Astrocyte (in vitro differentiated cells and primary cell): ENCODE measurements around the gene KRCC1. TPM values are rescaled to one million over a fixed set of nuclear protein-coding genes. Genes with fewer than 3 reads are reported as not detected.

Experiments used
- DNase-seq: peaks from one replicate; pipeline ENCODE4 v3.0.0-alpha.2; 2010; ENCODE audit warnings: low read depth
- FAIRE-seq: peaks from 2 replicates; lab custom pipeline; 2011; peaks lifted over from hg19 to GRCh38; lab: Jason Lieb, UNC
- H2AFZ ChIP-seq: 2 replicates; pipeline ENCODE4 v1.6.0; 2012; ENCODE audit warnings: low read depth, low read length, inconsistent platforms
- H3K27ac ChIP-seq: 2 replicates; pipeline ENCODE4 v1.5.1; 2011; ENCODE audit warnings: low read depth, low read length, inconsistent platforms
- H3K27me3 ChIP-seq: 2 replicates; pipeline ENCODE4 v1.6.0; 2011; ENCODE audit warnings: low read length, inconsistent platforms; ENCODE audit not compliant: insufficient read depth
- H3K36me3 ChIP-seq: 2 replicates; pipeline ENCODE4 v1.5.1; 2011; ENCODE audit warnings: low read length, inconsistent platforms; ENCODE audit not compliant: insufficient read depth
- H3K4me1 ChIP-seq: 2 replicates; pipeline ENCODE4 v1.5.1; 2011; ENCODE audit warnings: low read length, inconsistent platforms; ENCODE audit not compliant: insufficient read depth
- H3K4me2 ChIP-seq: 2 replicates; pipeline ENCODE4 v1.6.0; 2012; ENCODE audit warnings: low read length, inconsistent platforms
- H3K4me3 ChIP-seq: 2 replicates; pipeline ENCODE4 v1.5.1; 2011; ENCODE audit warnings: low read depth, mild to moderate bottlenecking, low read length, inconsistent platforms; ENCODE audit not compliant: insufficient read depth
- H3K79me2 ChIP-seq: 2 replicates; pipeline ENCODE4 v1.6.0; 2012; ENCODE audit warnings: mild to moderate bottlenecking, low read length, inconsistent platforms; ENCODE audit not compliant: insufficient read depth
- H3K9ac ChIP-seq: 2 replicates; pipeline ENCODE4 v1.6.0; 2012; ENCODE audit warnings: mild to moderate bottlenecking, low read length, inconsistent platforms
- H3K9me3 ChIP-seq: 2 replicates; pipeline ENCODE4 v1.5.1; 2012; ENCODE audit warnings: low read depth, mild to moderate bottlenecking, low read length, inconsistent platforms; ENCODE audit not compliant: insufficient read depth
- H4K20me1 ChIP-seq: 2 replicates; pipeline ENCODE4 v1.6.0; 2012; ENCODE audit warnings: low read length, inconsistent platforms; ENCODE audit not compliant: insufficient read depth
- H3K27ac Mint-ChIP-seq: one replicate; pipeline ENCODE4 v1.8.0; 2021; ENCODE audit warnings: mild to moderate bottlenecking, mixed read lengths; ENCODE audit not compliant: unreplicated experiment
- H3K27me3 Mint-ChIP-seq: one replicate; pipeline ENCODE4 v1.8.0; 2021; ENCODE audit warnings: low read depth, mixed read lengths; ENCODE audit not compliant: unreplicated experiment
- H3K36me3 Mint-ChIP-seq: one replicate; pipeline ENCODE4 v1.8.0; 2021; ENCODE audit warnings: low read depth, mixed read lengths; ENCODE audit not compliant: unreplicated experiment
- H3K4me1 Mint-ChIP-seq: one replicate; pipeline ENCODE4 v1.8.0; 2021; ENCODE audit warnings: low read depth, mixed read lengths; ENCODE audit not compliant: unreplicated experiment
- H3K4me3 Mint-ChIP-seq: one replicate; pipeline ENCODE4 v1.8.0; 2021; ENCODE audit warnings: mild to moderate bottlenecking, moderate library complexity, mixed read lengths; ENCODE audit not compliant: unreplicated experiment
- H3K9me3 Mint-ChIP-seq: one replicate; pipeline ENCODE4 v1.8.0; 2021; ENCODE audit warnings: mild to moderate bottlenecking, mixed read lengths; ENCODE audit not compliant: unreplicated experiment
- CTCF ChIP-seq: IDR thresholded peaks from 2 replicates; pipeline ENCODE4 v1.5.1; 2011; ENCODE audit warnings: low read depth, mild to moderate bottlenecking, inconsistent platforms, low read length, moderate library complexity; ENCODE audit not compliant: insufficient read depth
- EZH2 ChIP-seq: IDR thresholded peaks from 2 replicates; pipeline ENCODE4 v1.6.1; 2012; ENCODE audit warnings: mild to moderate bottlenecking, low read length, inconsistent platforms; ENCODE audit not compliant: insufficient read depth
- total RNA-seq: library from RNA; stranded (reverse); gene quantifications from 2 replicates; pipeline ENCODE4 v1.2.1, GENCODE V29; 2021

The KRCC1 gene
- total RNA-seq, 1 donor from 2014 or later = 17.7 TPM

- no peak overlapping the region for H3K4me2 ChIP-seq
- Mint-ChIP-seq H3K27ac (no peak overlapping the region), H3K4me1 (peaks cover 7% of the 10 kb centered on the region)
Measured at GRCh38 chr2:88069117-88069516, 13.5 kb upstream of the KRCC1 start.

GRCh38 chr2:88068044-88068443 is 12.5 kb upstream of the KRCC1 start:
- DNase-seq = no peak
- H3K4me1 Mint-ChIP-seq = peaks cover 7% of the 10 kb centered on the region
- H3K27me3 ChIP-seq = no peaks in the 10 kb centered on the region
- no peaks in the 10 kb centered on the region for H3K27me3 Mint-ChIP-seq
- H3K36me3 Mint-ChIP-seq = no peaks in the 10 kb centered on the region
- FAIRE-seq = no peak
- no peaks in the 10 kb centered on the region for H3K79me2 ChIP-seq
- no peaks in the 10 kb centered on the region for H3K9me3 ChIP-seq
- no peak for TF ChIP-seq EZH2
- TF ChIP-seq CTCF = no peak
- H3K4me1 ChIP-seq = no peaks in the 10 kb centered on the region
- no peak overlapping the region for H3K4me2 ChIP-seq
- no peak overlapping the region for H3K27ac ChIP-seq
- H3K4me3 Mint-ChIP-seq = no peak overlapping the region
- H3K36me3 ChIP-seq = no peaks in the 10 kb centered on the region
- H3K9me3 Mint-ChIP-seq = no peaks in the 10 kb centered on the region
- H3K4me3 ChIP-seq = no peak overlapping the region
- no peak overlapping the region for H3K9ac ChIP-seq
- no peak overlapping the region for H2AFZ ChIP-seq
- H3K27ac Mint-ChIP-seq = no peak overlapping the region
- no peaks in the 10 kb centered on the region for H4K20me1 ChIP-seq

More at GRCh38 chr2:88069117-88069516, 13.5 kb upstream of the KRCC1 start:
- no peaks in the 10 kb centered on the region for H3K9me3 ChIP-seq
- no peak overlapping the region for H3K4me3 Mint-ChIP-seq
- H3K4me3 ChIP-seq = no peak overlapping the region
- H3K9ac ChIP-seq = no peak overlapping the region
- no peaks in the 10 kb centered on the region for H3K4me1 ChIP-seq
- peaks cover 3% of the 10 kb centered on the region for H3K9me3 Mint-ChIP-seq
- H3K36me3 ChIP-seq = no peaks in the 10 kb centered on the region
- H3K27me3 Mint-ChIP-seq = no peaks in the 10 kb centered on the region
- H3K27me3 ChIP-seq = no peaks in the 10 kb centered on the region
- H3K36me3 Mint-ChIP-seq = no peaks in the 10 kb centered on the region
- FAIRE-seq = no peak
- TF ChIP-seq CTCF (no peak), EZH2 (no peak)
- no peaks in the 10 kb centered on the region for H3K79me2 ChIP-seq
- H3K27ac ChIP-seq = no peak overlapping the region
- no peaks in the 10 kb centered on the region for H4K20me1 ChIP-seq
- no peak overlapping the region for H2AFZ ChIP-seq
- DNase-seq = no peak

GRCh38 chr2:88067598-88067997 is 12.0 kb upstream of the KRCC1 start, which contains the start of gene SMYD1:
SMYD1 (plus strand) TSS chr2:88067825; CDS start chr2:88067865, 40 bp downstream.
- Histone ChIP-seq H3K4me1 (no peaks in the 10 kb centered on the region), H3K36me3 (no peaks in the 10 kb centered on the region), H3K4me3 (no peak within 1 kb of the TSS), H3K9me3 (no peaks in the 10 kb centered on the region), H3K9ac (no peak within 1 kb of the TSS), H3K79me2 (no peaks in the 10 kb centered on the region), H4K20me1 (no peaks in the 10 kb centered on the region), H3K4me2 (no peak within 1 kb of the TSS), H2AFZ (no peak within 1 kb of the TSS), H3K27me3 (no peaks in the 10 kb centered on the region), H3K27ac (no peak within 1 kb of the TSS)
- no peak for FAIRE-seq
- no peaks in the 10 kb centered on the region for H3K36me3 Mint-ChIP-seq
- no peak within 1 kb of the TSS for H3K4me3 Mint-ChIP-seq
- peaks cover 7% of the 10 kb centered on the region for H3K4me1 Mint-ChIP-seq
- DNase-seq = no peak
- TF ChIP-seq CTCF (no peak), EZH2 (no peak)
- H3K27ac Mint-ChIP-seq = no peak within 1 kb of the TSS
- H3K9me3 Mint-ChIP-seq = no peaks in the 10 kb centered on the region
- H3K27me3 Mint-ChIP-seq = no peaks in the 10 kb centered on the region
